GM23338 (cell line): ENCODE data around the gene CDK5R2. TPM values are rescaled to one million over a fixed set of nuclear protein-coding genes. Genes with fewer than 3 reads are reported as not detected.
A peak's percentile ranks its signal among the peaks of the same experiment; 100 is the strongest.

Experiments
- ATAC-seq: fragments of 200-7000 bp; cut with Tn5 transposase; 3 replicates; pipeline ENCODE4 v1.9.1; 2020
- DNase-seq: peaks from one replicate; pipeline ENCODE4 v3.0.0-alpha.2; 2015; ENCODE audit warnings: low spot score
- H2AFZ ChIP-seq: fragments of 200-600 bp; sonication (generic); 2 replicates; pipeline ENCODE4 v1.8.0; 2016; ENCODE audit warnings: antibody characterized with exemption, mild to moderate bottlenecking, moderate library complexity
- H3F3A ChIP-seq: fragments of 200-600 bp; sonication (generic); replicated peaks from 2 replicates; pipeline ENCODE4 v1.8.0; 2017; ENCODE audit warnings: antibody characterized with exemption, mixed run types, low read depth
- H3K27ac ChIP-seq: fragments of 200-600 bp; sonication (generic); 2 replicates; pipeline ENCODE4 v1.6.1; 2016; ENCODE audit warnings: low read depth
- H3K27me3 ChIP-seq: fragments of 200-600 bp; sonication (generic); 2 replicates; pipeline ENCODE4 v1.8.0; 2016; ENCODE audit warnings: mild to moderate bottlenecking, mixed run types, moderate library complexity; ENCODE audit not compliant: insufficient read depth
- H3K36me3 ChIP-seq: fragments of 200-600 bp; sonication (generic); 2 replicates; pipeline ENCODE4 v1.8.0; 2016; ENCODE audit warnings: mild to moderate bottlenecking; ENCODE audit not compliant: insufficient read depth
- H3K4me1 ChIP-seq: fragments of 200-600 bp; sonication (generic); 2 replicates; pipeline ENCODE4 v1.8.0; 2016; ENCODE audit warnings: mild to moderate bottlenecking, moderate library complexity; ENCODE audit not compliant: insufficient read depth
- H3K4me2 ChIP-seq: fragments of 200-600 bp; sonication (generic); 2 replicates; pipeline ENCODE4 v1.7.1; 2017; ENCODE audit warnings: mixed run types
- H3K4me3 ChIP-seq: fragments of 200-600 bp; sonication (generic); 2 replicates; pipeline ENCODE4 v1.6.1; 2016; ENCODE audit warnings: mixed run types
- H3K79me2 ChIP-seq: fragments of 200-600 bp; sonication (generic); replicated peaks from 2 replicates; pipeline ENCODE4 v1.8.0; 2017; ENCODE audit warnings: mild to moderate bottlenecking; ENCODE audit not compliant: insufficient read depth
- H3K9me2 ChIP-seq: fragments of 200-600 bp; sonication (generic); 2 replicates; pipeline ENCODE4 v1.8.0; 2017; ENCODE audit not compliant: insufficient read depth
- H4K20me1 ChIP-seq: fragments of 200-600 bp; sonication (generic); replicated peaks from 2 replicates; pipeline ENCODE4 v1.8.0; 2017; ENCODE audit warnings: mild to moderate bottlenecking; ENCODE audit not compliant: insufficient read depth
- H3K27ac Mint-ChIP-seq: 2 replicates; pipeline ENCODE4 v1.8.0; 2020; ENCODE audit warnings: inconsistent platforms, mild to moderate bottlenecking, moderate library complexity, mixed read lengths
- H3K27me3 Mint-ChIP-seq: 3 replicates; pipeline ENCODE4 v1.8.0; 2022; ENCODE audit warnings: low read depth, mild to moderate bottlenecking, moderate library complexity, mixed read lengths, inconsistent platforms; ENCODE audit not compliant: insufficient read depth, poor library complexity
- H3K36me3 Mint-ChIP-seq: 3 replicates; pipeline ENCODE4 v1.8.0; 2021; ENCODE audit warnings: low read depth, mild to moderate bottlenecking, inconsistent platforms, moderate library complexity, mixed read lengths
- H3K4me1 Mint-ChIP-seq: 3 replicates; pipeline ENCODE4 v1.8.0; 2020; ENCODE audit warnings: mild to moderate bottlenecking, inconsistent platforms, mixed read lengths
- H3K4me3 Mint-ChIP-seq: 3 replicates; pipeline ENCODE4 v1.8.0; 2021; ENCODE audit warnings: moderate library complexity, mild to moderate bottlenecking, inconsistent platforms, mixed read lengths
- H3K9me3 Mint-ChIP-seq: 3 replicates; pipeline ENCODE4 v1.8.0; 2020; ENCODE audit warnings: moderate library complexity, mild to moderate bottlenecking, inconsistent platforms, mixed read lengths
- EZH2 ChIP-seq: fragments of 200-600 bp; sonication (generic); IDR thresholded peaks from one replicate; pipeline ENCODE4 v1.8.0; 2017; ENCODE audit warnings: antibody characterized with exemption, mild to moderate bottlenecking, low read depth; ENCODE audit not compliant: unreplicated experiment
- EZH2phosphoT487 ChIP-seq: fragments of 200-600 bp; sonication (generic); IDR thresholded peaks from one replicate; pipeline ENCODE4 v1.8.1; 2018; ENCODE audit warnings: antibody characterized with exemption; ENCODE audit not compliant: unreplicated experiment
- JUNB ChIP-seq: IDR thresholded peaks from one replicate; pipeline ENCODE4 v1.6.1; 2016; ENCODE audit warnings: antibody characterized with exemption; ENCODE audit not compliant: unreplicated experiment
- polyA plus RNA-seq: library from polyadenylated mRNA; unstranded; fragments of >200 nt; fragmentation: Nextera tagmentation; extraction: Ambion mirVana; gene quantifications from 2 replicates; pipeline ENCODE4 v1.2.1, GENCODE V29; 2016
- total RNA-seq: library from RNA; depleted of rRNA; stranded (reverse); fragments of >200 nt; shearing (Covaris generic); gene quantifications from 2 replicates; pipeline ENCODE4 v1.2.3, GENCODE V29; 2014
- TF ChIP-seq, protein P1 (sequence below), 2 experiments: fragments of 200-600 bp in 1 of 2; sonication (generic) in 1 of 2; conservative IDR thresholded peaks; 2 replicates each; pipeline versions ENCODE4 v1.5.1 to v1.6.1; 2016 to 2017; ENCODE audit warnings: antibody characterized with exemption in 2 of 2, low read depth in 2 of 2, mild to moderate bottlenecking in 2 of 2, moderate library complexity in 1 of 2

The CDK5R2 gene
- total and polyA plus RNA-seq, 2 experiments from 2014 or later = 0.56 TPM; not detected in 1

DNA sequence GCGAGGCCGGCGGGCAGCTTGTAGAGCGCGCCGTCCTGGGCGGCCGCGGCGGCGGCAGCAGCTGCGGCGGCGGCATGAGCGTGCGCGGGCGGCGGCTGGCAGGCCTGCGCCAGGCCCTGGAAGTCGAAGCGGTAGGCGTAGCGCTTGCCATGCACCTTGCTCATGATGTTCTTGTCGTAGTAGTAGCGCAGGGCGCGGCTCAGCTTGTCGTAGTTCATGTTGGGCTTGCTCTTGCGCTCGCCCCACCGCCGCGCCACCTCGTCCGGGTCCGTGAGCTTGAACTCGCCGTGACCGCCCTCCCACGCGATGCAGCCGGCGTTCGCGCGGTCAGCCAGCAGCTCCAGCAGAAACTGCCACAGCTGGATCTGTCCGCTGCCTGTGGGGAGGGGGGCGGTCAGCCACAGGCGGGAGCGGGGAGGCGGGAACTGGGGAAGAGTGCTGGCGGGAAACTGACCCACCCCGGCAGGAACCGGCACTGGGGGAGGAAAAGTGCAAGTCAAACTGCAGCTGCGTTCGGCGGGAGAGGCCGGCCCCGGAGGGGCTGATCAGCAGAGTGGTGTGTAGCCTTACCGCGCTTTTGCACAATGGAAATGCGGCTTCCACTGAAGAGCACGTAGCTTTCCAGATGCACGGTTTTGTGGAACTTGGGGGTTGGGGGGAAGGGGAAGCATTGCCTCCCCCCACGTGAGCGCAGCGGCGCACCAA, 22.6 kb downstream of the CDK5R2 start:
- no peaks in the 10 kb centered on the region; the same call in 2 of the 3 replicates for H3K36me3 Mint-ChIP-seq
- Histone ChIP-seq H3K4me1 (peaks cover 33% of the 10 kb centered on the region; the same call in 1 of the 2 replicates), H3K4me2 (peak overlapping the region; percentile 75), H2AFZ (peak overlapping the region; percentile 81; the same call in 1 of the 2 replicates), H3K79me2 (no peaks in the 10 kb centered on the region), H3K27ac (no peak overlapping the region), H4K20me1 (peaks cover 15% of the 10 kb centered on the region), H3K9me2 (no peaks in the 10 kb centered on the region), H3K4me3 (peak overlapping the region; percentile 46; the same call in 1 of the 2 replicates), H3K36me3 (no peaks in the 10 kb centered on the region), H3F3A (0 out of 2 replicates have a peak, but pooled peaks cover 4% of the 10 kb centered on the region), H3K27me3 (peaks cover 98% of the 10 kb centered on the region)
- ATAC-seq = peak; percentile 0; the same call in 1 of the 3 replicates
- no peak overlapping the region for H3K27ac Mint-ChIP-seq
- H3K4me3 Mint-ChIP-seq = peak overlapping the region; percentile 54
- TF ChIP-seq, protein P1, sequence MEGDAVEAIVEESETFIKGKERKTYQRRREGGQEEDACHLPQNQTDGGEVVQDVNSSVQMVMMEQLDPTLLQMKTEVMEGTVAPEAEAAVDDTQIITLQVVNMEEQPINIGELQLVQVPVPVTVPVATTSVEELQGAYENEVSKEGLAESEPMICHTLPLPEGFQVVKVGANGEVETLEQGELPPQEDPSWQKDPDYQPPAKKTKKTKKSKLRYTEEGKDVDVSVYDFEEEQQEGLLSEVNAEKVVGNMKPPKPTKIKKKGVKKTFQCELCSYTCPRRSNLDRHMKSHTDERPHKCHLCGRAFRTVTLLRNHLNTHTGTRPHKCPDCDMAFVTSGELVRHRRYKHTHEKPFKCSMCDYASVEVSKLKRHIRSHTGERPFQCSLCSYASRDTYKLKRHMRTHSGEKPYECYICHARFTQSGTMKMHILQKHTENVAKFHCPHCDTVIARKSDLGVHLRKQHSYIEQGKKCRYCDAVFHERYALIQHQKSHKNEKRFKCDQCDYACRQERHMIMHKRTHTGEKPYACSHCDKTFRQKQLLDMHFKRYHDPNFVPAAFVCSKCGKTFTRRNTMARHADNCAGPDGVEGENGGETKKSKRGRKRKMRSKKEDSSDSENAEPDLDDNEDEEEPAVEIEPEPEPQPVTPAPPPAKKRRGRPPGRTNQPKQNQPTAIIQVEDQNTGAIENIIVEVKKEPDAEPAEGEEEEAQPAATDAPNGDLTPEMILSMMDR (conservative IDR thresholded peaks at IDR 0.05; ENCODE audit: low read depth in 2 of 2) = no peak
- peak; percentile 98 for TF ChIP-seq EZH2
- peak; percentile 96 for TF ChIP-seq EZH2phosphoT487
- H3K9me3 Mint-ChIP-seq = peaks cover 3% of the 10 kb centered on the region; the same call in 1 of the 3 replicates
- DNase-seq = peak; percentile 62
- H3K4me1 Mint-ChIP-seq = peaks cover 17% of the 10 kb centered on the region
- H3K27me3 Mint-ChIP-seq = peaks cover 86% of the 10 kb centered on the region

- Histone ChIP-seq H3K9me2 (no peaks in the 10 kb centered on the region), H3K4me2 (peak overlapping the region; percentile 75), H3K4me1 (peaks cover 33% of the 10 kb centered on the region; the same call in 1 of the 2 replicates), H3K36me3 (no peaks in the 10 kb centered on the region), H2AFZ (peak overlapping the region; percentile 81; the same call in 1 of the 2 replicates), H3F3A (0 out of 2 replicates have a peak, but pooled peaks cover 4% of the 10 kb centered on the region), H3K27me3 (peaks cover 98% of the 10 kb centered on the region), H3K27ac (no peak overlapping the region), H4K20me1 (peaks cover 18% of the 10 kb centered on the region), H3K79me2 (no peaks in the 10 kb centered on the region), H3K4me3 (peak overlapping the region; percentile 46; the same call in 1 of the 2 replicates)
- Mint-ChIP-seq H3K4me3 (peak overlapping the region; percentile 54), H3K9me3 (peaks cover 3% of the 10 kb centered on the region; the same call in 1 of the 3 replicates), H3K4me1 (peaks cover 17% of the 10 kb centered on the region), H3K27me3 (peaks cover 92% of the 10 kb centered on the region), H3K36me3 (no peaks in the 10 kb centered on the region; the same call in 2 of the 3 replicates), H3K27ac (no peak overlapping the region)
- ATAC-seq (no peak), DNase-seq (peak; percentile 19)
- TF ChIP-seq JUNB = no peak
- TF ChIP-seq, protein P1 (conservative IDR thresholded peaks at IDR 0.05; ENCODE audit: low read depth in 2 of 2) = no peak
- peak; percentile 73 for TF ChIP-seq EZH2phosphoT487
These were observed 23.3 kb downstream of the CDK5R2 start for GRCh38 chr2:218982586-218983262.
